ENCODE measurements around the gene CEBPE.

CEBPE gene

DNA sequence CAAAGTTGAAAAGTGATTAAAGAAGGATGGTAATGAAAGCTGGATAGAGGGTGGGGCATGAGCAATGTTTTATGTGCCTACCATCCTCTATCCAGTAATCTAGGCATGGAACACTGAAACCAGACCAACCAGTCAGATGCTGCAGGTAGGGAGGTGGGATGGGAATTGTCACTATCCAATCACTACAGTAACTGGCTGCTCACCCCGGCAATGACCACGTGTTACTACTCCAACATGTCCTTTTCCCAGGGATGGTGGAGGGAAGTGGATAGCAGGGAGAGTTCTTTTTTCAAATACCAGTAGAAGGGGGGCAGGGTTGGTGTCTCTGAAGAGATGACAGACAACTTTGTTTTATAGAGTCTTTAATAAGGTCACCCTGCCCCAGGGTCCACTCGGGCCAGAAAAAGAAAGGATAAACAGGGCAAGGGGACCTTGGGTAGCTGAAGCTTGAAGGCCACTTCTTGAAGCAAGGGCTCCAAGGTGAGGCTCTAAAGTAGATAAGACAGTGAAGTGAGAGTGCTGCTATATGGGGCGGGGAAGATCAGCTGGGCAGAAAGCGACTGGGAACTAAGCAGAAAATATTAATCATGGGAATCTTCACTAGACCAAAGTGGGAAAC is 47.0 kb downstream of the CEBPE start:
- no peak for DNase-seq

DNA sequence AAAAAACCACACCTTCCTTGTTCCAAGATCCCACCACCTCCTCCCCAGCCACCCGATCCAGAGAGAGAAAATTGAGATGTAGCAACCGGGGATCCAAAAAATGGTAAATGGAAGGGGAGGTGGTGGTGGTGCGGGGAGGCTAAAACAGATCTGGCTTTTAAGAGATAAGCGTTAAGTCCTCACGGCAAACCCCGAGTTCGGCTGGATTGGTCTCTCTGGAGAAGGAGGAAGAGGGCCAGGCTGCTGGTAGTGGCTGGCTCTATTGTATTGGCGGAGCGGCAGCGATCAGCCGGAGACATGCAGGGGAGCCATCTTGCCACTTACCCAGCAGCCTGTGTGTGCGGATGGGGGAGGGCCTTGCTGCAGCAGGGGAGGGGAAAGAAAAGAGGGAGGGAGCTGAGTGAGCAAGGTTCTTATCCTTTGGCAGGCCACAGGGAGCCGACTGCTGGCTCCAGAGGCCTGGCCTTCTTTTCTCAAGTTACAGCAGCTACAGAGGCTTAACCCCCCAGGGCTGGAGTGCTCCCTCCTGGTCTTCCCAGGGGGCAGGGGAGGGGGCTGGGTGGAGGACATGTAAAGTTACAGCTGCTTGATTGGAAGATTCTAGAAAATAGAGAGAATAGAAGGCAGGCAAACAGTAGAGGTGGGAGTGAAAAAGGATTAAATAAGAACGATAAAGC is 47.7 kb downstream of the CEBPE start:
- peak; percentile 71 to 73 for DNase-seq

DNA sequence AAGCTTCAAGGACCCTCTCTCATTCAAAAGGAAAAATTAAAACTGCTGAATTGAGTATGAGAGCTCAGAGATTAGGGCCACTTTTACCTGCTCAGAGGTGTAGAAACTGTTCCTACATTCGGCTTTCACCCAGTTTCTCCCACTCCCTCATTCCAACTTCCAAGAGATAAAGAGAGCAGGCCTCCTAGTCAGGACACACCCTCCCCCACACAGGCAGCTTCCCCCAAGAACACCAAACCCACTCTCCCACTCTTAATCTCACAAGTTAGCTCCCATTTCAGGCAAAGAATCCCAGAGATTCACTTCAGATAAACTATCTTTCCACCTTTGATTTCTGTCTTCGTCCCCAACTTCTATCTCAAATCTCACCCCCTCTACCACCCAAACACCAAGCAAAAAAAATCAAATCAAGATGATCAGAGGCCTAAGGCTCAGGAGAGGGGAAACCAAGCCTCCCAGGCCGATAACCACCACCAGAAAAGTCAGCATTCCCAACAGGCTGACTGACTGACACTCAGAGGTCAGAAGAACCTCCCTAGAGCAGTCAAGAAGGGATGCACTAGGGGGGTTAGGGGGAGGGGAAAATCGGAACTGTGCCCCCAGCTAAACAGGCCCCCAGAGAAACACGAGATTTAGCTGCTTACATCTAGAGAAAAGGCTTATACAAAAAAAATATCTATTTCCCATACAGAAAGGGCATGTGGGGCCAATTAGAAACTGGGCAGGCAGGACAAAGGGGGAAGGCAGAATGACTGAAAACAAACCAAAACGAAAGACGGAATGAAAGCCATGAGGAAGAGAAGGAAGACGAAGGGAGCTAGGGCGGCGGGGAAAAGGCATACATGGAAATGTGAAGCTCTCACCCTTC is 48.6 kb downstream of the CEBPE start:
- no peak for DNase-seq

DNA sequence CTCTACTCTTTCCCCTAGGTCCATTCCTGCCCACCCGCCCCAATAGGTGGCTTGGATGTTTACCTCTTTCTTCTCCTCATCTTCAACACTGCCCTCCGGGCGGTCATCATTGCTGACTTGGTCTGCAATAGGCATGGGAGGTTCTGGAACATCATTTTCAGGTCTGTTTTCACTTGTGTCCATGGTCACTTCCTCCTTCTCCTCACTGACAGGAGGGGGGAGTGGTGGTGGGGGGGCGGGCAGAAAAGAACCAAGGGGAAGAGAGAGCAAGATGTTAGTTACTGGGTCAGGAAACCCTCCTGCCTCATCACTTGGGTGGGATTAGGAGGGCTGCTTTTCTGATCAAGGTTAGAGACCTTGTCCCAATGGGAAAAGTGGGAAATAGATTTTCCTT is 49.6 kb downstream of the CEBPE start:
- DNase-seq = no peak

DNA sequence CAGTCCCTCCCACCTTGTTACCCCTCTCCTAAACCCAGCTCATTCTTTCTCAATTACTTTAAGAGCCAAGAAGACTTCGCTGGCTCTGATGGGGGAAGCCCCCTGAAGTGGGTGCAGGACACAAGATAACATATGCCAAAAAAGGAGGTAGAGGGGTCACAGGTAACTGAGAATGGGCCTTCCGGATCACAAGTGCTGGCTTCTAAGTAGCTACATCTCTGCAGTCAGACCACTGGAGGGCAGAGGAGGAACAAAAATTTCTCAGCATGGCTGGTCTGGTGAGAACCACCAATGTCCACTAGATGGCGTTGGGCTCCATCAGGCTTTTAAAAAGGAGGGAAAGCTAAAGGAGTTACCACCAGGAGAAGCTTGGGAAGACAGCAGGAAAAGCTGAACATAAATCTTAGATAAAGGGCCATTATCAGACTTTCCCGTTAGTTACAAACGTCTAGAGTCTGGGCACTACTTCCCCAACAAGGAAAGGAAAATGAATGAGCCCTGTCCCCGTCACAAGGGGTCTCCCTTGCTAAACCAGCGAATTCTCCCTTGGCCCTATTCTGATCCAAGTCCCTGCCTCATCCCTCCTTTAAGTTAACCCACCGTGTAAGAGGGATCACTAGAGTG is 50.2 kb downstream of the CEBPE start:
- DNase-seq = peak; percentile 58 to 65

DNA sequence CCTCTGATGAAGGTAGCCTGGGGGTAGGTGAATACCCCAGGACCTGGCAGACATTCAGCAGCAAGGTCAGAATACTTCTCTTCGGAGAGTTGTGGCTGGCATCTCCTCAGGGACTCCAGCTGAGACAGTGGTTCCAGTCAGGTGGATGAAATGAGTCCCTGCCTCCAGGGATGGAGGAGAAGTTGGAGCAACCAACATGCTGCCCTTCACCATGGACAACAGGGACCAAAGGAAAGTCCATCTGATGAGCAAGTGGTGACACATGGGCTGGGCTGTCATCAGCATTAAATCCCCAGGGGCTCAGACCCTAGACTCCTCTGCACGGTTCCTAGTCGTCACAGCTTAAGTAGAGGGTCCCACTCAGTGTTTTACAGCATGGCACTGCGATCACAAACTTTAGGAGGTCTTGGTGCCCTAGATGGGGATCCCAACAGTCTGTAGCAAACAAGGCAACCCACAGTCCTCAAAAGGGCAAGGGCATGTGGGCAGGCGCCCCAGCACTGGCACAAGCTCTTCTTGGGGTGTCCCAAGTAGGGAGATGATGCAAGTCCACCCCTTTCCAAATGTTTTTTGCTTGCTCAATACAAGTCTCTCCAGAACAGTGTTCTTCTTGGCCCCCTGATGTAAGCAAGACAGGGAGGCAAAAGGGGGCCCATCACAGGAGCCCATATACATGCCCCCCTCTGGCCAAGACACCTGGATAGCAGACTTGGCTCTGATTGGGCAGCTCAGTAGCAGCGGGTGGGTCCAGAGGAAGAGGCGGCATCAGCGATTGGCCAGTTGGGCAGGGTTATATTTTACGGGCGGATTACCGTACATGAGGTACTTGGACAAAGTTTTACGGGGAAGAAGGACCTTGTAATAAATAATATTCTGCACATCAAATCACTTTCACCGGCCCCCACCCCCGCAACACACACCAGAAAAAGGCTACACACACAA is 50.9 kb downstream of the CEBPE start:
- DNase-seq = no peak

All from activated CD4-positive, alpha-beta T cell treated with anti-CD3 and anti-CD28 coated beads, Interleukin-2, amount 50 U/mL, for 4 hours (primary cell).